Panc1 (cell line): ENCODE data around the gene A4GNT.
"Not testable (repeated sequence)": the region's sequence is repeated elsewhere in the genome, so short reads cannot be mapped to it uniquely, and the experiment has no call there.

Experiments
- CTCF ChIP-seq: fragments of 450-650 bp; IDR thresholded peaks from 2 replicates; pipeline ENCODE4 v1.5.1; 2017; ENCODE audit warnings: mild to moderate bottlenecking
- POLR2AphosphoS5 ChIP-seq: IDR thresholded peaks from 2 replicates; pipeline ENCODE4 v1.6.1; 2012; ENCODE audit warnings: mild to moderate bottlenecking, low read depth, low read length, moderate library complexity
- REST ChIP-seq, 2 experiments: IDR thresholded peaks; 2 replicates each; pipeline ENCODE4 v1.6.1; 2011 to 2012; ENCODE audit warnings: low read depth in 2 of 2, control low read depth in 1 of 2, low read length in 1 of 2, mild to moderate bottlenecking in 1 of 2, moderate library complexity in 1 of 2; ENCODE audit not compliant: insufficient read depth in 1 of 2
- SIN3A ChIP-seq: IDR thresholded peaks from 2 replicates; pipeline ENCODE4 v1.6.1; 2012; ENCODE audit warnings: low read depth, mild to moderate bottlenecking, low read length, moderate library complexity, borderline replicate concordance; ENCODE audit not compliant: insufficient read depth
- TCF7L2 ChIP-seq: IDR thresholded peaks from 2 replicates; pipeline ENCODE4 v1.6.1; 2011; ENCODE audit warnings: mild to moderate bottlenecking, low read depth, low read length, inconsistent platforms

GRCh38 chr3:138142181-138142580, 10.0 kb upstream of the A4GNT start:
- not testable (repeated sequence) for TF ChIP-seq CTCF; TCF7L2; REST (IDR thresholded peaks at IDR 0.05; ENCODE audit: insufficient read depth in 1 of 2, low read depth in 2 of 2, low read length in 1 of 2); POLR2AphosphoS5; SIN3A
